A549 (cell line): ENCODE measurements around the gene HGFAC. TPM values are rescaled to one million over a fixed set of nuclear protein-coding genes. Genes with fewer than 3 reads are reported as not detected.

Source experiments
- ATAC-seq, 2 experiments: fragments of 200-7000 bp in 1 of 2; fragments of >200 bp in 1 of 2; cut with Nextera tagmentation in 1 of 2; cut with Tn5 transposase in 1 of 2; 3 replicates each; pipeline versions ENCODE4 v1.8.0 to v1.9.1; 2018 to 2020; ENCODE audit warnings: mild to moderate bottlenecking in 1 of 2, moderate library complexity in 1 of 2
- CTCF ChIA-PET: fragments of 300-600 bp; sonication (Branson Sonifier 250); formaldehyde crosslinking; extraction: SDS; loops from one replicate; lab custom pipeline; 2021; ENCODE audit warnings: antibody characterized with exemption, inconsistent platforms; lab: Yijun Ruan, JAX
- POLR2A ChIA-PET: fragments of 350-600 bp; formaldehyde crosslinking; extraction: SDS; loops from one replicate; lab custom pipeline; 2021; ENCODE audit warnings: antibody characterized with exemption, inconsistent platforms; lab: Yijun Ruan, JAX
- DNase-seq, 2 experiments: peaks; one replicate each; pipeline versions ENCODE4 v3.0.0 to v3.0.0-alpha.2; 2011 to 2016; ENCODE audit warnings: low read depth in 1 of 2, low spot score in 1 of 2
- FAIRE-seq: peaks from 2 replicates; lab custom pipeline; 2011; peaks lifted over from hg19 to GRCh38; lab: Jason Lieb, UNC
- H3K27ac ChIP-seq, 2 experiments: fragments of >200 bp; sonication (Bioruptor Twin); formaldehyde crosslinking; 3 replicates each; pipeline ENCODE4 v1.5.1; 2016 to 2017
- H3K4me1 ChIP-seq: fragments of >200 bp; sonication (Bioruptor Twin); formaldehyde crosslinking; 3 replicates; pipeline ENCODE4 v1.6.1; 2016
- H3K4me2 ChIP-seq: fragments of >200 bp; sonication (Bioruptor Twin); formaldehyde crosslinking; 3 replicates; pipeline ENCODE4 v1.6.1; 2016
- H3K4me3 ChIP-seq: fragments of >200 bp; sonication (Bioruptor Twin); formaldehyde crosslinking; 3 replicates; pipeline ENCODE4 v1.5.1; 2016
- H3K9me3 ChIP-seq: fragments of >200 bp; sonication (Bioruptor Twin); formaldehyde crosslinking; 3 replicates; pipeline ENCODE4 v1.6.1; 2016
- FOSB ChIP-seq: fragments of 250-450 bp; sonication (Bioruptor Pico); IDR thresholded peaks from 2 replicates; pipeline ENCODE4 v1.5.0; 2020; ENCODE audit warnings: mild to moderate bottlenecking, moderate library complexity
- GATA3 ChIP-seq: IDR thresholded peaks from 2 replicates; pipeline ENCODE4 v1.6.1; 2012; ENCODE audit warnings: borderline replicate concordance
- HOXA7 ChIP-seq: fragments of 250-450 bp; sonication (Bioruptor Pico); IDR thresholded peaks from 2 replicates; pipeline ENCODE4 v1.5.0; 2020; ENCODE audit warnings: mild to moderate bottlenecking, moderate library complexity
- HOXB5 ChIP-seq: fragments of 250-450 bp; sonication (Bioruptor Pico); IDR thresholded peaks from 2 replicates; pipeline ENCODE4 v1.5.0; 2020; ENCODE audit warnings: mild to moderate bottlenecking, moderate library complexity
- JUN ChIP-seq, 2 experiments: fragments of >200 bp; sonication (Bioruptor Twin); formaldehyde crosslinking; IDR thresholded peaks; 2 replicates in 1 of 2; 3 replicates in 1 of 2; pipeline ENCODE4 v1.6.1; 2016 to 2017
- JUNB ChIP-seq: fragments of >200 bp; sonication (Bioruptor Twin); formaldehyde crosslinking; IDR thresholded peaks from 2 replicates; pipeline ENCODE4 v1.6.1; 2016
- KDM1A ChIP-seq: fragments of 200-600 bp; sonication (generic); IDR thresholded peaks from 2 replicates; pipeline ENCODE4 v1.6.1; 2016; ENCODE audit warnings: low read depth, mild to moderate bottlenecking
- MAZ ChIP-seq: fragments of 150-350 bp; IDR thresholded peaks from 2 replicates; pipeline ENCODE4 v1.6.1; 2014; ENCODE audit warnings: antibody characterized with exemption, low read depth, low read length, borderline replicate concordance
- NR3C1 ChIP-seq: fragments of >200 bp; sonication (Bioruptor Twin); formaldehyde crosslinking; IDR thresholded peaks from 3 replicates; pipeline ENCODE4 v1.6.1; 2017
- POLR2A ChIP-seq: IDR thresholded peaks from 2 replicates; pipeline ENCODE4 v1.6.1; 2012; ENCODE audit warnings: mild to moderate bottlenecking, low read length
- POLR2AphosphoS2 ChIP-seq: conservative IDR thresholded peaks from 2 replicates; pipeline ENCODE4 v1.6.1; 2012; ENCODE audit warnings: low read length, improper control_type of control experiment, inconsistent platforms
- RAD21 ChIP-seq, 2 experiments: fragments of >200 bp in 1 of 2; sonication (Bioruptor Twin) in 1 of 2; formaldehyde crosslinking in 1 of 2; IDR thresholded peaks in 1 of 2; conservative IDR thresholded peaks in 1 of 2; 2 replicates in 1 of 2; 3 replicates in 1 of 2; pipeline ENCODE4 v1.6.1; 2012 to 2018; ENCODE audit warnings: inconsistent platforms in 1 of 2
- RNF2 ChIP-seq: fragments of 200-600 bp; sonication (generic); IDR thresholded peaks from 2 replicates; pipeline ENCODE4 v1.6.1; 2016; ENCODE audit warnings: low read depth, mild to moderate bottlenecking, antibody characterized with exemption, moderate library complexity, borderline replicate concordance
- SREBF2 ChIP-seq: fragments of 450-650 bp; IDR thresholded peaks from 2 replicates; pipeline ENCODE4 v1.6.1; 2014; ENCODE audit warnings: mild to moderate bottlenecking, moderate library complexity
- TFCP2L1 ChIP-seq: fragments of 250-450 bp; sonication (Bioruptor Pico); IDR thresholded peaks from 2 replicates; pipeline ENCODE4 v1.5.0; 2021; ENCODE audit warnings: mild to moderate bottlenecking
- ZNF302 ChIP-seq: fragments of 250-450 bp; sonication (Bioruptor Pico); IDR thresholded peaks from 2 replicates; pipeline ENCODE4 v1.9.0; 2021; ENCODE audit warnings: inconsistent platforms, mild to moderate bottlenecking, moderate library complexity
- ZSCAN20 ChIP-seq: fragments of 250-450 bp; sonication (Bioruptor Pico); IDR thresholded peaks from 2 replicates; pipeline ENCODE4 v1.8.0; 2022; ENCODE audit warnings: mild to moderate bottlenecking, moderate library complexity
- WGBS: methylation state at CpG from one replicate; pipeline ENCODE4 v1.1.6; 2017; ENCODE audit errors: missing lambda C conversion rate; 5-methylcytosine and 5-hydroxymethylcytosine counted together
- polyA plus RNA-seq, 4 experiments: library from polyadenylated mRNA; depleted of rRNA in 3 of 4; stranded (reverse); fragments of >200 nt; fragmentation: RNase III in 1 of 4; extraction: RNeasy Plus Mini Kit Qiagen cat#74134 plus additional on column Dnase treatment in 1 of 4; gene quantifications; 2 replicates in 3 of 4; 3 replicates in 1 of 4; pipeline ENCODE4 v1.2.3, GENCODE V29; 2011 to 2017
- TF ChIP-seq, protein P1 (sequence below): fragments of 200-600 bp; sonication (generic); IDR thresholded peaks from 2 replicates; pipeline ENCODE4 v1.6.1; 2016; ENCODE audit warnings: antibody characterized with exemption, mild to moderate bottlenecking, moderate library complexity
- TF ChIP-seq, protein P2 (sequence below): fragments of 250-450 bp; sonication (Bioruptor Pico); IDR thresholded peaks from 2 replicates; pipeline ENCODE4 v1.5.0; 2020; ENCODE audit warnings: low read depth, mild to moderate bottlenecking, moderate library complexity
- TF ChIP-seq, protein P3 (sequence below): IDR thresholded peaks from 2 replicates; pipeline ENCODE4 v1.6.1; 2012

The HGFAC gene
- polyA plus RNA-seq, 2 of the 4 experiments (the other 2 are of a cell fraction) = 0.25 TPM; not detected in 1

DNA sequence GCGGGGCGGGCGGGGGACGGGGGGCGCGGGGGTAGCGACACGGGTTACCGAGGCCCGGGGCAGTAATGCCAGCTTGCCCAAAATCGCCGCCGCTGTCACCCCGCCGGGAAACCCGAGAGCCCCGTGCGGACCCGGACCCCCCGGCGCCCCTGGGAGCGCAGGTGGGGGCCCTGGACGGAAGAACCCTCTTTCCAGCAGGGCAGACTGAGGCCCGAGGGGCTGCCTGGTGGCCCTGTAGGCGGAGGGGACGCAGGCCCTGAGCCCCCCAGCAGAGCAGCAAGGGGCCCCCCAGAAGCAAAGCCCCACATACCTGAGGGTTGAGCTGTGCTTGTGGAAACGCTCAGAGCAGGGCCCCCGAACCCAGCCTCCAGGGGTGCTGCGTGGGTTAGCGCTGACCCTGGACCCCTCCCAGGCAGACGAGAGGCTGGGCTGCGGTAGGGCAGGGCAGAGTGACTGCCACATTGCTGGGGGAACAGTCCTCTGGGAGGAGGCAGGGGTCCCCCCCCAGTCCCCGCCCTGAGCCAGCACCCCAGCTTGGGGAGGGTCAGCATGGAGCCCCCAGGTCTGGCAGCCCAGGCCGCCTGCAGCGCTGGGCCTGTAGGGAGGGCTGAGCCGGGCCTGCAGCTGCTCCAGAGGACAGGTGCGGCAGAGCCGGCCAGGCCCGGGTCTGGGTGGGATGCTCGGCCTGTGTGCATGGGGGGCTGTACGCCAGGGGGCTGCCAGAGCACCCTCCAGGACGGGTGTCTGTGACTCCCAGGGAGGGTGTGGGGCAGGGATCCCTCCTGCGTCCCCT lies 22.0 kb downstream of the HGFAC start:
- ChIA-PET CTCF (interaction anchor here (2.0 kb wide), 1 partner anchor 16 kb away, joined by 9 read pairs; no protein-coding TSS in a partner anchor), POLR2A (no interaction called here)
- no peak for FAIRE-seq
- no peaks in the 10 kb centered on the region for H3K4me1 ChIP-seq
- WGBS = 100% methylated on average over 1 of the region's 43 CpGs
- H3K27ac ChIP-seq = peak overlapping the region in 1 of 2 experiments; percentile 76; a peak in 3 of 6 replicates
- no peak for DNase-seq
- ATAC-seq = no peak
- peak overlapping the region; percentile 36 for H3K4me3 ChIP-seq
- H3K9me3 ChIP-seq = no peaks in the 10 kb centered on the region
- TF ChIP-seq, protein P1, sequence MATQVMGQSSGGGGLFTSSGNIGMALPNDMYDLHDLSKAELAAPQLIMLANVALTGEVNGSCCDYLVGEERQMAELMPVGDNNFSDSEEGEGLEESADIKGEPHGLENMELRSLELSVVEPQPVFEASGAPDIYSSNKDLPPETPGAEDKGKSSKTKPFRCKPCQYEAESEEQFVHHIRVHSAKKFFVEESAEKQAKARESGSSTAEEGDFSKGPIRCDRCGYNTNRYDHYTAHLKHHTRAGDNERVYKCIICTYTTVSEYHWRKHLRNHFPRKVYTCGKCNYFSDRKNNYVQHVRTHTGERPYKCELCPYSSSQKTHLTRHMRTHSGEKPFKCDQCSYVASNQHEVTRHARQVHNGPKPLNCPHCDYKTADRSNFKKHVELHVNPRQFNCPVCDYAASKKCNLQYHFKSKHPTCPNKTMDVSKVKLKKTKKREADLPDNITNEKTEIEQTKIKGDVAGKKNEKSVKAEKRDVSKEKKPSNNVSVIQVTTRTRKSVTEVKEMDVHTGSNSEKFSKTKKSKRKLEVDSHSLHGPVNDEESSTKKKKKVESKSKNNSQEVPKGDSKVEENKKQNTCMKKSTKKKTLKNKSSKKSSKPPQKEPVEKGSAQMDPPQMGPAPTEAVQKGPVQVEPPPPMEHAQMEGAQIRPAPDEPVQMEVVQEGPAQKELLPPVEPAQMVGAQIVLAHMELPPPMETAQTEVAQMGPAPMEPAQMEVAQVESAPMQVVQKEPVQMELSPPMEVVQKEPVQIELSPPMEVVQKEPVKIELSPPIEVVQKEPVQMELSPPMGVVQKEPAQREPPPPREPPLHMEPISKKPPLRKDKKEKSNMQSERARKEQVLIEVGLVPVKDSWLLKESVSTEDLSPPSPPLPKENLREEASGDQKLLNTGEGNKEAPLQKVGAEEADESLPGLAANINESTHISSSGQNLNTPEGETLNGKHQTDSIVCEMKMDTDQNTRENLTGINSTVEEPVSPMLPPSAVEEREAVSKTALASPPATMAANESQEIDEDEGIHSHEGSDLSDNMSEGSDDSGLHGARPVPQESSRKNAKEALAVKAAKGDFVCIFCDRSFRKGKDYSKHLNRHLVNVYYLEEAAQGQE = no peak
- no peak for TF ChIP-seq NR3C1
- TF ChIP-seq, protein P2, sequence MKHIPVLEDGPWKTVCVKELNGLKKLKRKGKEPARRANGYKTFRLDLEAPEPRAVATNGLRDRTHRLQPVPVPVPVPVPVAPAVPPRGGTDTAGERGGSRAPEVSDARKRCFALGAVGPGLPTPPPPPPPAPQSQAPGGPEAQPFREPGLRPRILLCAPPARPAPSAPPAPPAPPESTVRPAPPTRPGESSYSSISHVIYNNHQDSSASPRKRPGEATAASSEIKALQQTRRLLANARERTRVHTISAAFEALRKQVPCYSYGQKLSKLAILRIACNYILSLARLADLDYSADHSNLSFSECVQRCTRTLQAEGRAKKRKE (CRISPR knock-in tag) = no peak
- TF ChIP-seq MAZ = no peak
- peak overlapping the region; percentile 77 for H3K4me2 ChIP-seq

DNA sequence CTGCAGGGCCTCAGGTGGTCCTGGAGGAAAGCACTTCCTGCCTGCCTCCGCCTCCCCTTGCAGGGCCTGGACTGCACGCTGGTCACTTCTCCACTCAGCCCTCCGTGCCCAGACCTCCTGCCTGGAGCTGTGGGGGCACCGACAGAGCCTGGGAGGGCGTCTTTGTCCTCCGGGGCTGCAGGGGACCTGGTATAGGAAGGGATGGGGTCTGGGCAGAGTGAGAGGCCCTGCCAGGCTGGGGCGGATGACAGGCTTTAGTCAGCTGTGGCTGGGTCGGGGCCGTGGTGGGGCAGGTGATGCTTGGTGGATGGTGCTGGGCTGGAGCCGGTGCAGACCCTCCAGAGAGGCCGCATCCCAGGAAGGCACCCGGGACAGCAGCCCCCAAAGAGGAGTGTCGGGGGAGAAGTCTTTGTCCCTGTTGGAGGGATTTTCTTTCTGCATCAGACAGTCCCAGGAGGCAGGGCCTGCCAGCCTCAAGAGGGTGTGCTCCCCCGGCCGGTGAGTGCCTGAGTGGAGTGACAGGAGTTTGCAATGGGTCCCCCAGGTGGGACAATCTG lies 22.7 kb downstream of the HGFAC start:
- no peaks in the 10 kb centered on the region for H3K9me3 ChIP-seq
- WGBS = 83% methylated on average over 7 of the region's 15 CpGs
- ChIA-PET CTCF (interaction anchor here (2.0 kb wide), 1 partner anchor 16 kb away, joined by 9 read pairs; no protein-coding TSS in a partner anchor), POLR2A (no interaction called here)
- no peak overlapping the region for H3K4me2 ChIP-seq
- no peak overlapping the region for H3K27ac ChIP-seq
- no peak overlapping the region for H3K4me3 ChIP-seq
- ATAC-seq (no peak), FAIRE-seq (no peak), DNase-seq (no peak)
- no peaks in the 10 kb centered on the region for H3K4me1 ChIP-seq
- TF ChIP-seq HOXA7 (CRISPR knock-in tag) (no peak), SREBF2 (no peak), HOXB5 (no peak), POLR2AphosphoS2 (no peak), JUN (IDR thresholded peaks at IDR 0.05) (no peak), FOSB (no peak), ZSCAN20 (no peak), POLR2A (no peak), RAD21 (conservative IDR thresholded peaks at IDR 0.05 in 1 of 2, IDR thresholded peaks at IDR 0.05 in 1 of 2) (no peak), KDM1A (no peak), JUNB (no peak), GATA3 (no peak), ZNF302 (CRISPR knock-in tag) (no peak), RNF2 (no peak), TFCP2L1 (CRISPR knock-in tag) (no peak)
- TF ChIP-seq, protein P3, sequence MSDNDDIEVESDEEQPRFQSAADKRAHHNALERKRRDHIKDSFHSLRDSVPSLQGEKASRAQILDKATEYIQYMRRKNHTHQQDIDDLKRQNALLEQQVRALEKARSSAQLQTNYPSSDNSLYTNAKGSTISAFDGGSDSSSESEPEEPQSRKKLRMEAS = no peak
